NCI-H226 (cell line): ENCODE results near the gene TRIM66.
A peak's percentile ranks its signal among the peaks of the same experiment; 100 is the strongest.

Experiments
- DNase-seq: peaks from one replicate; pipeline ENCODE4 v3.0.0-alpha.2; 2015

TRIM66 gene

DNA sequence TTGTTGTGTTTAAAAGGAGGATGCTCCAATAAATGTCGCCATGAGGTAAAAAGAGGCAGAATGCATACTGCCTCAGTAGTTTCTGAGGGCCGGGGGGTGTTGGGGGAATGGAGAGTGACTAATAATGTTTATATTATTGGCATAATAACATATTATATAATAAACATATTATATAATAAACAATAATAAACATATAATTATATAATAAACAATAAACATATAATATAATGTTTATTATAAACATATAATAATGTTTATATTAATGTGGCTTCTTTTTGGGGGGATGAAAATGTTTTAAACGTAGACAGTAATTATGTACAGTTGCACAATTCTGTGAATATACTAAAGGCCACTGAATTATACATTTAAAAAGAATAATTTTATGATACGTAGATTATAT is 35.6 kb downstream of the TRIM66 start:
- no peak for DNase-seq

DNA sequence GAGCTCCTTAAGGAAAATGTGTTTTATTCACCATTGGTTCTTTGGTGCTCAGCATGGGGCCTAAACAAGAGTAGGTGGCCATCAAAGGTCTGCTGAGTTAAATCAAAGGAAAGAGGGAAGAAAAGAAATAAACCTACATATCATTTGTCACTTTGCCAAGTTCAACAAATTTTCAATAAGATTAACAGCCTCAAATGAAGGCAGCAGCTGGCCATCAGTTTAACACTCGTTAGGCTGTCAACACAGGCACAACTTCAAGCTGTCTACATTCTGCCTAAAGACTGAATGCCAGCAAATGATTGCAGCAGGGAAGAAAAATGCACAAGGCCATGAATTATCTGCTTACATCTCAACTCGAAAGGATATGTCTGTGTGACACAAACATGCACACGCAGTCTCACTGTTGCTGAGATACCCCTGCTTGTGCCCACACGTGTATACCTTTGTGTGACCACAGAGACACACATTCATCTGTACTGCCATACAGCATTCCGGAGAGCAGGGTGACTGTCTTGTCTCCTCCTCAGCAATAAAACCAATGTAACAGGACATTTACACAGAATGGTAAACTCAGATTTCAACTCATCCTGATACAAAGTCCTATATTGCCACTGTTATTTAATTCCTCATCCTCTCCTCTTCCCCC is 40.1 kb downstream of the TRIM66 start:
- no peak for DNase-seq

GRCh38 chr11:8641332-8641731 is 41.1 kb downstream of the TRIM66 start:
- DNase-seq = no peak

- DNase-seq = no peak
These were observed 42.1 kb downstream of the TRIM66 start for GRCh38 chr11:8640267-8640906.

GRCh38 chr11:8639655-8640054 is 42.8 kb downstream of the TRIM66 start:
- no peak for DNase-seq

- DNase-seq = peak; percentile 30
These were observed 44.2 kb downstream of the TRIM66 start for GRCh38 chr11:8638300-8638699.

GRCh38 chr11:8636127-8636526 is 46.3 kb downstream of the TRIM66 start:
- no peak for DNase-seq

DNA sequence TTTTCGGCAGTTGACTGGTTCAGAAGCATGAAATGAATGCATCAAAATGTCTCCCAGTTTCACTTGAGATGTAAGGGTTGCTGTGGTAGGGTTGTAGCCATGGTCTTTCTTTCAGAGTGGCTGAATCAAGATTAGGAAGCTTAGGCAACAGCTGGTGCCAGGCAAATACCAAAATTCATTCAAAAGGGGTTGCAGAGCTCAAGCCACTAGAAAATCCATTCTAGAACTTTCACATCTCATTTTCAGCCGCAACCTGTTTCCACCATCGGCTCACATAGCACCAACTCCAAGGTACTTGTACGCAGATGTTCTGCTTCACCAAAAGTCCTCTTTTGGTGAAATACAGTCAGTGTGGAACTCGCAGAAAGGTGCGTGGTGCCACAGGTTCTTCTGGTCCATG is 48.0 kb downstream of the TRIM66 start:
- no peak for DNase-seq

- peak; percentile 22 for DNase-seq
These were observed 50.9 kb downstream of the TRIM66 start for GRCh38 chr11:8631395-8632118.

GRCh38 chr11:8624698-8625097 is 57.8 kb downstream of the TRIM66 start:
- DNase-seq = no peak

DNA sequence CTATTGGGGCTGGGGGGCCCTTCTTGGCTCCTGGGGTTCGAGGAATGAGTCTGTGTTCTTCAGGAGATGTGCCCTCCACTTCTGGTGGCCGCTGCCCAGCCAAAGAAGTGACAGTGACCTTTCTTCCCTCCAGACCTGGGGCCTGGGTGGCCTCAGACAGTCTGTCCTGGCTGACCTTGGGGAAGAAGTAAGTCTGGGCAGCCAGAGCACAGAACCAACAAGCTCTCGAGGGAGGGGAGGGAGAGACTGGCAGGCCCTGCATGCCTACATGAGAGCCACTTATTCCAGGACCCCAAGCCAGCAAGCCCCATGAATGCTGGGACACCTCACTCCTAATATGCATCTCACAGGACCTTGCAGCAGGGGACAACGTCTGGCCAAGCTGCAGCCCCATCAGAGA is 61.3 kb downstream of the TRIM66 start:
- no peak for DNase-seq

DNA sequence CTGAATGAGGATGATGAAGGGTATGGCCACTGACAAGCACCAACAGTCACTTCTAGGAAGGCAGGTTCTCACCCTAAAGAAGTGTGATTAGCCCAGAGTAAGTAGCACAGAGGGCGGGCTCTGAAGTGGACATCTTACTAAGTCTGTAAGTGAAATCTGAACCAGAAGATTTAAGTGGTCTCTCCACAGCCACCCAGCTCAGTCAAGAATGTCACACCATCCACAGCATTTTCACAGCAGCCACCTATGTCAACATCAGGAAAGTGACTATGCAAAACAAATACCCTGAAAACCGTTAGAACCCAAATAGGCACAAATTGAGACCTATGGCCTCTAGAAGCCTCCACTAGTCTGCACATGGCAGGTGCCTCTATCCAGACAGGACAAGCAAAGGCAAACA is 65.4 kb downstream of the TRIM66 start:
- DNase-seq = no peak

- no peak for DNase-seq
These were observed 67.0 kb downstream of the TRIM66 start for GRCh38 chr11:8615291-8616032.

GRCh38 chr11:8614497-8614896 is 68.0 kb downstream of the TRIM66 start:
- no peak for DNase-seq

- DNase-seq = no peak
These were observed 69.4 kb downstream of the TRIM66 start for GRCh38 chr11:8613036-8613435.

DNA sequence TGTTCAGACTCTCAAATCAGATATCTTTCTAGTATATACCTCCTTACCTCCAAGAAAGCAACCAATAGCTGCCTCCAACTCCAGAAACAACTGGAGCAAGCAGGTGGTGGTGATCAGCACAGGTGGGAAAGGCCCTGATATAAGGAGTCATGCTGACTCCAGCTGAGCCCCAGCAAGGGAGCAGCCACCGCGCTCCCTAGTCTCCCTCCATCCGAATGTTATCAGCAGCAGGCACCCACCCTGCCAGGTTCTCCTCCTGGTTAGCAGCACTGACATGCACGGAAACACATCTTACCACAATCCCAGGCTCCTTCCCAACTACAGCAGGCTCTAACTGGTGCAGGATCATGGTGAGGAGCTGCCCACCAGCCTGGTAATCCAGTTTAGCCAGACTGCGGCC is 69.9 kb downstream of the TRIM66 start:
- DNase-seq = no peak

DNA sequence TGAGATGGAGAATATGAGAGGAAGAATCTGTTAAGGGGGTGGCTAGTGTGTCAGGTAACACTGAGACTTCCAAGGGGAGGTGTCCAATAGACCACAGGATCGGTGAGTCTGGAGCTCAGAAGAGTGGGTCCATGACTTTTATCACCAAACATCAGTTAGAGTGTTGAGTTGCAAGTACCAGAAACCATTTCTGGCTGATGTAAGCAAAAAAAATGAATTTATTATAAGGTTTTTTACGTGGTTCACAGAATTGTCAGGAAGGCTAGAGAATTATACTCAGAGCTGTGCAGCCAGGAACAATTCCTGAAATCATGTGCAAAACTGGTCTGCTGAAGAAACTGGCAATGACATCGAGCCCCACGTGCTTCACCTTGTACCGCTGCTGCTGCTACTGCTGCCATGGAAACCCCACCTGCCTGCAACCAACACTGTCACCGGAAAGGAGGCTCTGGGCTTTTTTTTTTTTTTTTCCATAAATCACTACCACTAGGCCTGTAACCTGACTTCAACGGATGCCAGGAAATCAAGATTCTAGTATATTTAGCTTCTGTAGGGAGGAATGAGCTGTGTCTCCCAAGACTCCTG is 71.8 kb downstream of the TRIM66 start:
- DNase-seq = no peak

DNA sequence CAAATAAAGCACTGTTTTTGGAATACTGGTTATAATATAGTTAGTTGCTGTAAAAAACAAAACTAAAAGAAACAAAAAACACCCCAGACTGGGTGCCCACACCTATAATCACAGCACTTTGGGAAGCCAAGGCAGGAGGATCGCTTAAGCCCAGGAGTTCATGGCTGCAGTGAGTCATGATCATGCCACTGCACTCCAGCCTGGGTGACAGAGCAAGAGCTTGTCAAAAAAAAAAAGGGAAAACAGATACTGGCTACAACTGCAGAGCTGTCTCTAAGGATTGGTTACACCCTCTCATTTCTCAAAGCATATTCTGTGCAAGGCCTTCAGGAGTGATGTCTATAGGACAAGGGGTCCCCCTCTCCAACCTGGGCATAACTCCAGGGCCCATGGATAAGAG is 73.8 kb downstream of the TRIM66 start:
- DNase-seq = no peak

DNA sequence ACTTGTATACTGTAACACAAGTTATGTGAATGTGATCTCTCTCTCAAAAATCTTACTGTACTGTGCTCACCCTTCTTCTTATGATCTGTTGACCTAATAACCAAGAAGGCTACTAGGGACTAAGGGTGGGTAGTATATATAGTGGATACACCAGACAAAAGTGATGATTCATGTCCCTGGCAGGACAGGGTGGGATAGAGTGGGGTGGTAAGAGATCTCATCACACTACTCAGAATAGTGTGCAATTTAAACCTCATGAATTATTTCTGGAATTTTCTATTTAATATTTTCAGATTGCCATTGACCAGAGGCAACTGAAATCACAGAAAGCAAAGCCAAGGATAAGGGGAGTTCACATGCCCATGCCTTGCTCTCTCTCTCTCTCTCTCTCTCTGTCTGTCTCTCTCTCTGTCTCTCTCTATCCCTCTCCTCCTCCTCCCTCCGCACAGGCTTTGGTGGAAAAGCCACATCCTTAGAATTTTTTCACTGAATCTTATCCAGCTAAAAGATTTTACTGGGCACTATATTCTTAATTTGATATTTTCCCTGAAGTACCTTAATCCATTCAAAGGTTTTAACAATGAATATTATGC is 76.4 kb downstream of the TRIM66 start:
- DNase-seq = no peak

GRCh38 chr11:8604078-8604723 is 78.3 kb downstream of the TRIM66 start:
- DNase-seq = peak; percentile 100

GRCh38 chr11:8603696-8604077 is 78.8 kb downstream of the TRIM66 start:
- DNase-seq = no peak
